Stimulated activated CD4-positive, alpha-beta T cell treated with anti-CD3 and anti-CD28 coated beads, Interleukin-2, amount 100 ng/mL, for 48 hours (primary cell): ENCODE measurements around the gene LRRC23.

Source experiments
- DNase-seq, 2 donors: peaks; one replicate each; pipeline ENCODE4 v3.0.0-alpha.2; 2020

The LRRC23 gene

DNA sequence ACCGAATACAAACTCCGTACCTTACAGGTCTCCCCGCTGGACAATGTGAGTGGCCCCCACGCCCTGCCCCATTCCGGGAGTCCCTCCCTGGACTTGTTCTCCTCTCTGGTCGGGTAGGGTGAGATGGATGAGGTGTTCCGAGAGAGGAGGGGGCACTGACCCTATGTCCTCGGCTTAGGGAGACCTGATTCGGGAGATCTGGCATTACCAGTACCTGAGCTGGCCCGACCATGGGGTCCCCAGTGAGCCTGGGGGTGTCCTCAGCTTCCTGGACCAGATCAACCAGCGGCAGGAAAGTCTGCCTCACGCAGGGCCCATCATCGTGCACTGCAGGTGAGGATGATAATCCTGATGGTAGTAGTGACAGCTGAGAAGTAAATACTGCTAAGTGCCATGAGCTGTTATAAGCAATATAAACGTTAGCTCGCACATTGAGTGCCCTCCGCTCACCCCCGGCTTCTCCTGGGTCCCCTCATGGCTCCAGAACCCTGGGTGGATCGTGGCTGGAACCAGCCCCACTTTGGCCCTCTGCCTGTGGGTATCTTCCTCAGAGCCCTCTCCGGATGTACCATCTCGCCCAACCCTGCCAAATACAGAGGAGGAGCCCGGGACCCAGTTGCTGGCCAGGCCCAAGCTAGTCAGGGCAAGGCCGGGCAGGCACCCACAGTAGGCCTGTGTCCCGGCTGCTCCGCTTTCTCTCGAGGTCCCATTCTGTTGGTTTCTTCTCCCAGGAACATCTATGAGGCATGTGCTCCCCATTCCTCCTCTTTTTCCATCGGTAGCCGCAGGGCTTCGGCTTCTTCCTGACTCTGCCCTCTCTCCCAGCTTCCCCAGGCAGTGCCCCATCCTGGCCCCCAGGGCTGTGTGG lies 53.4 kb downstream of the LRRC23 start:
- DNase-seq, result no peak

DNA sequence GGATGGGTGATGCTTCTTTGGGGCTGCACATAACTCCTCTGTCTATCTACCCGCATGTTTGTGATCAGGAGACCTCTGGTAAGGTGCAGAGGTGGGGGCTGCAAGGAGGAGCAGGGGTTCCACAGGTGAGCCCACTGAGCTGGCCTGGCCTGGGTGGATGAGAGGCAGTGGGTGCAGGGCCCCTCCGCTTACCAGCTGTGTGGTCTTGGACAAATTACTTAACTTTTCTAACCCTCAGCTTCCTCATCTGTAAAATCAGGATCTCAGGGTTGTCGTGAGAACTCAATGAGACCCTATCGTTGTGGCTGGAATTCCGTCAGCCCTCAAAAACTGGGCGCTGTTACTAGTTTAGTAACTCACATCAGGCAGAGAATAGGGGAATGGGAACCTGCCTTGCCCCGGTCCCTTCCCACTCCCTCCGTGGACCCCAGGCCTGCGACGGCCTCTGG lies 54.0 kb downstream of the LRRC23 start:
- DNase-seq, result no peak

DNA sequence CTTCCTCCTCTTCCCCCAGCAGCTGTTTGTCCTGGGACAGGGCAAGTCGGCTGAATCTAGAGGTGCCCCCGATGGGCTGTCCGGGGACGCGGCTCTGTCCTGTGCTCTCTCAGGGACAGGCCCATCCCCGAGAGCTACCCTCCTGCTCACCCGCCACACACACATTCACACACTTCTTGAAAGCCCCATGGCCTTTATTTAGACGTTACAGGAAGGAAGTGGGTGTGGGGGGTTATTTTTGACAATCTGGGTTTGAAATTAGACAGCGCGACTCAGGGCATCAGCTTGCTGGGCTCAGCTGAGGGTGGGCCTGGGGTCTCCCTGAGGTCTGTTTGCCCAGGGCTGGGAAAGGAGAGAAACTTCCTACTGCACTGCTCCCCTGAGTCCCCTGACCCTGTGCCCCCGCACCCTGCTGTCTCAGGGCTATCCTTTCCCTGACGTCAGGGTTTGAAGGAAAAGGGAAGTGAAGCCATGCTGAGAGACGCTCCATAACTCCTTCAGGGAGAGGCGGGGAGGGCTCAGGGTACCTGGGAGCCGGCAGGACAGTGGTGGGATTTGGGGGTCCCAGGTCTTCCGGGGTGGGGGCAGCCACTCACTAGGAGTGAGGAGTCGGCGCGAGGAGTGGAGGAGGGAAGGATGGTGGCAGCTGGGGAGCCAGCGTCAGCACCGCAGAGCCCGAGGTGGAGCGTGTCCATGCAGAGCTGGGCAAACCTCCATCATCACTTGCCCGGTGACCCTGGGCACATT lies 54.6 kb downstream of the LRRC23 start:
- peak in 1 of 2 donors; percentile 46 for DNase-seq

- DNase-seq, result no peak
Observed at GRCh38 chr12:6959805-6960592, 55.4 kb downstream of the LRRC23 start.

DNA sequence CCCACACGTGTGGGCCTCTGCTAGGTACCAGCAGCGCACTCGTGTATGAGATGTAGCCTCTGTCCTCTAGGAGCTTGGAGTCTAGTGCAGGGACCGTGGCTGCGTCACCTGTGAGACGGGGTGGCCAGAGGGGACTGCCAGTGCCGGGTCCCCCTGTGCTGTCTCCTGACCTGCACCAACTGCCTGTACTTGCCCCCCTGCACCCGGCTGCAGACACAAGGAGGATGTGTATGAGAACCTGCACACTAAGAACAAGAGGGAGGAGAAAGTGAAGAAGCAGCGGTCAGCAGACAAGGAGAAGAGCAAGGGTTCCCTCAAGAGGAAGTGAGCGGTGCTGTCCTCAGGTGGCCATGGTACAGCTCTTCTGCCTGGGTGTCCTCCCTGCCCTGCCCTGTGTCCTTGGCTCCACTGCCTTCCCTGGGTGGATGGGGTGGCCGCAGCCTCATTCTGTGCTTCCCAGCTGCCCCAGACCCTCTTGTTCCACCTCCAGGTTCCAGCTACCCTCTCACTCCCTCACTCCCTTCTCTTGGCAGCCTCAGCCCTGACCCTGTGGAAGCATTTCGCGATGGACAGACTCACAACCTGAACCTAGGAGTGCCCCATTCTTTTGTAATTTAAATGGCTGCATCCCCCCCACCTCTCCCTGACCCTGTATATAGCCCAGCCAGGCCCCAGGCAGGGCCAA lies 56.1 kb downstream of the LRRC23 start:
- no peak for DNase-seq

- DNase-seq, result peak; percentile 84 to 86
Observed at GRCh38 chr12:6961278-6961694, 56.7 kb downstream of the LRRC23 start.

DNA sequence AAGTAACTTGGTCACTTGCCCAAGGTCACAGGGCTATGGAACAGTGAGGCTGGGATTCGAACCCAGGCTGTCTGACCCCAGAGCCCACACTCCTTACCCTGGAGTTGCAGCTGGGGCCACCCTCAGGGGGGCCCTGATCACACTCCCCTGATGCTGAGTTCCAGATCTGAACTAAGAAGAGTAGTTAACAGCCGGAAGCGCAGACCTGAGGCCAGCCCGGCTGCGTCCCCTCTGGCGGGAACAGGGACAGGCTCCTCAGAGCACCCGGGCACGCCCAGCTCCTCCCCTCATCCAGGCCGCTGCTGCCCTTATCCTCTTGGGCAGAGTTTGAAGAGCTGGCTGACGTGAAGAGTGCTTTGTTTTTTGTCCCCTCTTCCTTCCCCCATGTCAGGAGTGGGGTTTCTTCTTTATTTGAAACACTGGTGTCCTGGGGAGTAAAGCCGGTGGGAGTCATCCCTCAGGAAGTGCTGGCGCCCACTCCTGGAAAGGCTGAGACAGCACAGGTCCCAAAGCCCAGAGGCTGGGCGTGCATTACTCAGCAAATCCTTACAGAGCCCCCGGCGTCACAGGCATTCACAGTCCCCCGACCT lies 57.2 kb downstream of the LRRC23 start:
- peak in 1 of 2 donors; percentile 52 for DNase-seq

DNA sequence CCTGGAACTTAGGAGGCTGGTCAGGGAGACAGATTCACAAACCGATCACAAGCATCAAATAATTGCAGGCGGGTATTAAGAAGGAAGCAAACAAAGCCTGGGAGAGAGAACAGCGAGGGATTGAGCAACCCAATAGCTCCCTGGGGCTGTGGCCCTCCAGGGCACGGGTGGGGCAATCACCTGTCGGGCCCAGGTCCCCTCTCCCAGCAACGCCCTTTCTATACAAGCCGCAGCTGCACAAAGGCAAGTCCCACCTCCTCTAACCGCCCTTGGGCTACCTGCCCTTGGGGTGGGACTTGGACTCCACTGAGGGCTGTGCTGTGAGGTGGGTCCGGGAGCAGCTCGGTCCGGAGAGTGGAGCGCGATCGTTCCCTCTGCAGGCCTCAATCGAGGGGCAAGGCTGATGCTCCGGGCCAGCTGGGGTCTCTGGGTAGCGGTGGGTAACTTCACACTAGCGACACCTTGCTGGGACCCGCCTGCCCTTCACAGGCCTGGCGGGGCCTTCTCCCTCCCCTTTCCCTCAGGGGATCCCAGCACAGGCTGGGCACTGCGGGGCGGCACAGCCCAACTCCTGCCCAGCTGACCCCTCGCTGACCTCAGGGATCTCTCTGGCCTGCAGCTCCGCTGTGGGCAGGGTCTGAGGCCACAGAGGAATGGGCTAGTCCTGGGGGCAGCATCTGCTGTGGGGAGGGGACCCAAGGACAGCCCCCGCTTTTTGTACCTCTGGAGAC lies 57.8 kb downstream of the LRRC23 start:
- no peak for DNase-seq

DNA sequence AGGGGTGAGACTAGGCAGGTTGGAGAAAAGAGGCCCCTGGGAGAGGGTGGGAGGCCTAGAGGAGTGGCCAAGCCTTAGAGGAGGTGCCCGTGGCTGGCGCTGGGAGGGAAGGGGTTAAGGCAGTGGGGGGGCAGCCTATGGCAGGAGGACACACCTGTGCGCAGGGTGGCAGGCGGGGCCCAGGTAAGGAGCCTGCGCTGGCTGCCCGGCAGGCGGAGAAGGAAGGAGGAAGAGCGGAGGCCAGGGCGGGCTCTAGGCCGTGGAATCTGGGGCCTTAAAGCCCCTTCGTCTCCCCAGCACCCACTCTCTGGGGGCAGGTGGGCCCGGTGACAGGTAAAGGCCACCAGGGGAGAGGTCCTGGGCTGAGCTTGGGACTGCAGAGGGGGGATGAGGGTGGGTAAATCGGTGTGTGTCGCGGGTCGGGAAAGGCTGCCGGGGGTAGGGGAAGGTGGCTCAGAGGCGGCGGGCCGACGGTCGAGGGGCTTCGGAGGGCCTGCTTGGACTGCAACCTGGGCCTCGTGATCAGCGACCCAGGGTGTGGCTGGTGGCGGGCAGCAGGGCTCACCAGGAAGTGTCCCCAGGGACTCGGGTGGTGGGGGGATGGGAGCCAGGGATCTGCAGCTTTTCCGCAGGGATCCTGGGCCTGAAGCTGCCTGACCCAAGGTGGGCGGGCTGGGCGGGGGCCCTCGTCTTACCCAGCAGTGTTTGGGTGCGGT lies 58.6 kb downstream of the LRRC23 start:
- DNase-seq, result no peak
